ENCODE measurements around the gene LARP4B. TPM values are rescaled to one million over a fixed set of nuclear protein-coding genes. Genes with fewer than 3 reads are reported as not detected.

Gene LARP4B
- total RNA-seq, 5 donors from 2014 or later (not counting 1 experiment from before 2014, with no cell fraction given), result 77.2 to 108 (median 94.0) TPM

DNA sequence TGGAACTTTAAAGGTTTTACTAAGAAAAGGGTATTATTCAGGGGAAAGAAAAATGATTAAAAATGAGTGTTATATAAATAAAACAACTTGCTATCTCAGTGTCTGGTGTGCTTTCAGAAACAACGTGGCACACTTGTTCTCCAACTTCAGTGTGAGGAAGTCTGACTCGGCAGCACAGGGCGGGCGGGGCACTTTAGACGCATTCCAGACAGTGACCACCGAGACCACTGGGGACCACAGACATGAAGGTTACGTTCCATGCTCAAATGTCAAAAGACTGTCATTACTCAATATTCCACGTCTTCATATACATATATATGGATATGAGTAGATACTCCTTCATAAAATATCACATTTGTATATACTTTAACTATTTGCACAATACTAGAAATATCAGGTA is 87.0 kb downstream of the LARP4B start:
- Mint-ChIP-seq H3K4me3 (no peak overlapping the region), H3K27me3 (no peaks in the 10 kb centered on the region), H3K36me3 (peaks cover 64% of the 10 kb centered on the region), H3K27ac (no peak overlapping the region), H3K9me3 (no peaks in the 10 kb centered on the region), H3K4me1 (peaks cover 39 to 46% (median 40%) of the 10 kb centered on the region in 3 donors)
- peaks cover 0 to 12% of the 10 kb centered on the region in 2 experiments for H3K4me1 ChIP-seq (ENCODE audit: control insufficient read depth in 1 of 2, extremely low read depth in 1 of 2, insufficient read depth in 2 of 2, low read length in 2 of 2)
- no peak for ATAC-seq (replicated peaks in 1 of 4)
- ChIA-PET POLR2A (no interaction called here), CTCF (no interaction called here)
- 89% methylated on average over 4 of the region's 8 CpGs for WGBS (ENCODE audit: insufficient coverage)
- H3K27ac ChIP-seq (ENCODE audit: low read length), result no peak overlapping the region
- peaks cover 9 to 58% of the 10 kb centered on the region in 2 donors for H3K36me3 ChIP-seq (ENCODE audit: control insufficient read depth in 2 of 2, extremely low read depth in 1 of 2, insufficient read depth in 1 of 2, low read length in 1 of 2)
- no peaks in the 10 kb centered on the region for H3K27me3 ChIP-seq (replicated peaks in 1 of 2; ENCODE audit: control insufficient read depth in 2 of 2, extremely low read depth in 1 of 2, insufficient read depth in 2 of 2, low read length in 1 of 2)
- H3K4me3 ChIP-seq (ENCODE audit: control insufficient read depth in 1 of 2, extremely low read depth in 1 of 2, low read length in 1 of 2), result no peak overlapping the region
- no peaks in the 10 kb centered on the region for H3K9me3 ChIP-seq
- DNase-seq, result no peak

DNA sequence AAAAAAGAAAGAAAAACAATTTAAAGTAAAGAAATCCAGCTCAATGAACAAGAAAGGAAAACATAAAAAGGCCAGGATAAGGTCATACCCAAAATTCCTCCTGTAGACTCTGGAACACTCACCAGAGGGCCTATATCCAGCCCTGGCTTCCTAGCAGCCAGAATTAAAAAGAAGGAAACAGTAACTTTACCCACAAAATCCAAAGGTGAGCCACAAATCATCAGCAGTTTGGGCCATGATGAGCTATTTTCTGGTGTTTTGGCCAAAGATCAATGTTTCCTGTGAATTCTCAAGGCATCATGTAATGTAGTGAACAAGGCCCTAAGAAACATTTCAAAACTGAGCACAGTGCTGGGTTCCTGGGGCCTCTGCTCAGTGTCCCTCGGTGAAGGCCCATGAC is 87.8 kb downstream of the LARP4B start:
- ATAC-seq (replicated peaks in 1 of 4) (no peak), DNase-seq (no peak)
- H3K4me3 Mint-ChIP-seq, result no peak overlapping the region
- no peaks in the 10 kb centered on the region for H3K27me3 ChIP-seq (replicated peaks in 1 of 2; ENCODE audit: control insufficient read depth in 2 of 2, extremely low read depth in 1 of 2, insufficient read depth in 2 of 2, low read length in 1 of 2)
- ChIA-PET POLR2A (no interaction called here), CTCF (interaction anchor here in 1 of 2 donors (1.6 kb wide), 1 partner anchor 14 kb away, joined by 3 read pairs; no protein-coding TSS in a partner anchor)
- no peak overlapping the region for H3K4me3 ChIP-seq (ENCODE audit: control insufficient read depth in 1 of 2, extremely low read depth in 1 of 2, low read length in 1 of 2)
- H3K27ac ChIP-seq (ENCODE audit: low read length), result no peak overlapping the region
- peaks cover 35 to 45% (median 40%) of the 10 kb centered on the region in 3 donors for H3K4me1 Mint-ChIP-seq
- H3K9me3 Mint-ChIP-seq, result no peaks in the 10 kb centered on the region
- H3K4me1 ChIP-seq (ENCODE audit: control insufficient read depth in 1 of 2, extremely low read depth in 1 of 2, insufficient read depth in 2 of 2, low read length in 2 of 2), result peaks cover 0 to 12% of the 10 kb centered on the region in 2 experiments
- no peaks in the 10 kb centered on the region for H3K27me3 Mint-ChIP-seq
- H3K27ac Mint-ChIP-seq, result no peak overlapping the region
- H3K36me3 Mint-ChIP-seq, result peaks cover 65% of the 10 kb centered on the region
- H3K9me3 ChIP-seq, result no peaks in the 10 kb centered on the region
- H3K36me3 ChIP-seq (ENCODE audit: control insufficient read depth in 2 of 2, extremely low read depth in 1 of 2, insufficient read depth in 1 of 2, low read length in 1 of 2), result peaks cover 9 to 57% of the 10 kb centered on the region in 2 donors
- WGBS (ENCODE audit: insufficient coverage), result 100% methylated on average over 1 of the region's 1 CpG

DNA sequence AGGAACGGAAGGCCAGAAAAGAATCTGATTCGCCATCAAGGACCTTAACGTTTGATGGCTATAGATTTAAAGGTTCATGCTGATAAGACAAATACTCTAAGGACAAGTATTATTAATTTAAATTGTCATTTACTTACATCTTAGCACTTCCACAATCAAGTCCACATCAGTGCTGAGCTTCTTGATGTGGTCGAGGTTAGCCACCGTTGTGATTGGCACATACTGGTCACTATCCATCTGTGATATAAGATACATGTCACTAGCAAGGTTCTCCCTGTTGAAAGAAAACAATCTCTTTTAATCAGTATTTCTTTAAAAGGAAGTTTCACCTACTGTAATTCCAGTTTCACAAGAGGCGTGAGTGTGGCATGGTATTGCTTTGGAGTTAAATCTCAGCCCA is 88.7 kb downstream of the LARP4B start:
- no peak overlapping the region for H3K4me3 Mint-ChIP-seq
- H3K36me3 Mint-ChIP-seq, result peaks cover 65% of the 10 kb centered on the region
- H3K9me3 Mint-ChIP-seq, result no peaks in the 10 kb centered on the region

DNA sequence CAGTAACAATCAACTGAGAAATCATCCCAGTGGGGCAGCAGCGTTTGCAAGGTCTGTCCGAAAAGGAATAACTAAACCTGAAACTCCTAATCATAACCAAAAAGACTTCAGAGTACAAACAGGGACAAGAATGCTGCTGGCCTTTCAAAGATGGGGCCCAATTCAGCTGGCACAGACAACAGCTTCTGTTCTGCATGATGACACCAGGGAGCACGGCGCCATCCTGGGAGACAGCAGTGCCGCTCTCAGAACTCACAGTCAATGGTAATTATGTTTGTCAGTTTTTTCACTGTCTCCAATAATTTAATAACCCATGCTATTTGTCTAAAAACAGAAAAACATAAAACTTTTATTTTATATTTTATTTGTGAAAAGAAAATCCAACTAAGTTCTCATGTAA is 90.0 kb downstream of the LARP4B start:
- no peak for ATAC-seq (replicated peaks in 1 of 4)
- Mint-ChIP-seq H3K9me3 (no peaks in the 10 kb centered on the region), H3K36me3 (peaks cover 64% of the 10 kb centered on the region), H3K4me1 (peaks cover 25 to 37% (median 26%) of the 10 kb centered on the region in 3 donors), H3K27me3 (no peaks in the 10 kb centered on the region), H3K4me3 (no peak overlapping the region), H3K27ac (no peak overlapping the region)
- ChIA-PET POLR2A (no interaction called here), CTCF (no interaction called here)
- no peak overlapping the region for H3K4me3 ChIP-seq (ENCODE audit: control insufficient read depth in 1 of 2, extremely low read depth in 1 of 2, low read length in 1 of 2)
- no CpG with 5 or more reads among the region's 5 CpGs for WGBS (ENCODE audit: insufficient coverage)
- no peak for DNase-seq
- H3K36me3 ChIP-seq (ENCODE audit: control insufficient read depth in 2 of 2, extremely low read depth in 1 of 2, insufficient read depth in 1 of 2, low read length in 1 of 2), result peaks cover 9 to 57% of the 10 kb centered on the region in 2 donors
- H3K4me1 ChIP-seq (ENCODE audit: control insufficient read depth in 1 of 2, extremely low read depth in 1 of 2, insufficient read depth in 2 of 2, low read length in 2 of 2), result peaks cover 0 to 6% of the 10 kb centered on the region in 2 experiments
- no peak overlapping the region for H3K27ac ChIP-seq (ENCODE audit: low read length)
- H3K9me3 ChIP-seq, result no peaks in the 10 kb centered on the region
- no peaks in the 10 kb centered on the region for H3K27me3 ChIP-seq (replicated peaks in 1 of 2; ENCODE audit: control insufficient read depth in 2 of 2, extremely low read depth in 1 of 2, insufficient read depth in 2 of 2, low read length in 1 of 2)

More for the DNA sequence above, 88.7 kb downstream of the LARP4B start:
- H3K4me1 Mint-ChIP-seq, result peaks cover 33 to 41% (median 37%) of the 10 kb centered on the region in 3 donors
- no peak for DNase-seq
- Histone ChIP-seq H3K9me3 (no peaks in the 10 kb centered on the region), H3K27me3 (replicated peaks in 1 of 2; ENCODE audit: control insufficient read depth in 2 of 2, extremely low read depth in 1 of 2, insufficient read depth in 2 of 2, low read length in 1 of 2) (no peaks in the 10 kb centered on the region), H3K36me3 (ENCODE audit: control insufficient read depth in 2 of 2, extremely low read depth in 1 of 2, insufficient read depth in 1 of 2, low read length in 1 of 2) (peaks cover 9 to 60% of the 10 kb centered on the region in 2 donors), H3K27ac (ENCODE audit: low read length) (no peak overlapping the region), H3K4me1 (ENCODE audit: control insufficient read depth in 1 of 2, extremely low read depth in 1 of 2, insufficient read depth in 2 of 2, low read length in 2 of 2) (peaks cover 0 to 12% of the 10 kb centered on the region in 2 experiments), H3K4me3 (ENCODE audit: control insufficient read depth in 1 of 2, extremely low read depth in 1 of 2, low read length in 1 of 2) (no peak overlapping the region)
- H3K27me3 Mint-ChIP-seq, result no peaks in the 10 kb centered on the region
- no peak overlapping the region for H3K27ac Mint-ChIP-seq
- no CpG with 5 or more reads among the region's 6 CpGs for WGBS (ENCODE audit: insufficient coverage)
- ATAC-seq (replicated peaks in 1 of 4), result no peak
- CTCF ChIA-PET, result interaction anchor here in 1 of 2 donors (1.6 kb wide), 1 partner anchor 13 kb away, joined by 3 read pairs; no protein-coding TSS in a partner anchor
- POLR2A ChIA-PET, result interaction anchor here in 1 of 2 donors (0.6 kb wide), 1 partner anchor 32 kb away, joined by 15 read pairs; no protein-coding TSS in a partner anchor

DNA sequence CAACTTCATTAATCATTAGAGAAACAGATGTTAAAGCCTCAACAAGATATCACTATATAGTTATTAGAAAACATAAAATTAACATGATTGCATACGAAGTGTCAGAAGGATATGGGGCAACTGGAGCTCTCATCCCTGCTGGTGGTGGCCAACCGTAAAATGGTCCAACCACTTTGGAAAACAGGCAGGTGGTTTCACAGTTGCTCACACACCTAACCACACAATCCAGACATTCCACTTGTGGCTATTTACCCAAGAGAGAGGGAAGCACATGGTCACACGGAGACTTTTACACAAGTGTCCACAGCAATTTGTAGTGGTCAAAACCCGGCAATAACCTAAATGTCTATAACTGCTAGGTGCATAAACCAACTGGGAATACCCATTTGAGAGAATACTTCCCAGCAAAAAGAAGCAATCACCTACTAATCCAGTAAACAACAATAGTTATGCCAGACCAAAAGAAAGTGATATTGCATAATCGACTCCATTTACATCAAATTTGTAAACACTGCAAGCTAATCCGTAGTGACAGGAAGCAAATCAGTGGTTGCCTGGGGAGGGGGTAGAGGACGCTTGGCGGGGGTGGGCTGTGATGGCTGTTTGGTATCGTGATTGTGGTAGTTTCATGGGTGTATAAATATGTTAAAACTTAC is 91.8 kb downstream of the LARP4B start:
- ATAC-seq (replicated peaks in 1 of 4) (no peak), DNase-seq (no peak)
- 88% methylated on average over 2 of the region's 9 CpGs for WGBS (ENCODE audit: insufficient coverage)
- Histone ChIP-seq H3K27ac (ENCODE audit: low read length) (no peak overlapping the region), H3K27me3 (replicated peaks in 1 of 2; ENCODE audit: control insufficient read depth in 2 of 2, extremely low read depth in 1 of 2, insufficient read depth in 2 of 2, low read length in 1 of 2) (no peaks in the 10 kb centered on the region), H3K4me1 (ENCODE audit: control insufficient read depth in 1 of 2, extremely low read depth in 1 of 2, insufficient read depth in 2 of 2, low read length in 2 of 2) (no peaks in the 10 kb centered on the region), H3K4me3 (ENCODE audit: control insufficient read depth in 1 of 2, extremely low read depth in 1 of 2, low read length in 1 of 2) (no peak overlapping the region), H3K9me3 (no peaks in the 10 kb centered on the region), H3K36me3 (ENCODE audit: control insufficient read depth in 2 of 2, extremely low read depth in 1 of 2, insufficient read depth in 1 of 2, low read length in 1 of 2) (peaks cover 14 to 66% of the 10 kb centered on the region in 2 donors)
- Mint-ChIP-seq H3K4me1 (peaks cover 9 to 18% (median 10%) of the 10 kb centered on the region in 3 donors), H3K9me3 (no peaks in the 10 kb centered on the region), H3K4me3 (no peak overlapping the region), H3K27me3 (no peaks in the 10 kb centered on the region), H3K36me3 (peaks cover 56% of the 10 kb centered on the region), H3K27ac (no peak overlapping the region)
- ChIA-PET POLR2A (no interaction called here), CTCF (no interaction called here)

DNA sequence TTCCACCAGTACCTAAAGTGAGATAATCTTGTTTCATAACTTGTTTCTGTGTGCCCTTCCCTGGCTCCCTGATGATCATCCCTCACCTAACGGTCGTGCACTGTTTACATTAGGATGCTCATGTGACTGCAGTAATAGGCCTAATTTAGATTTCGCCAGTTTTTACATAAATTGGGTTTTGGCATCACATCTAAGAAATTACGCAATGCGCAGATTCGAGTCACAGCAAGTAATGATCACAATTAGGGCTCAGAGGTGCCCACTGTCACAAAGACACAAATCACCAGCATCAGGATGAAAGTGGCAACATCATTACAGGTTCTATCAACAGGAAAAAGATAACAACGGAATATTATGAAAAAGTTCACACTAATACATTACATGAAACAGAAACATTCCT is 94.7 kb downstream of the LARP4B start:
- Histone ChIP-seq H3K4me1 (ENCODE audit: control insufficient read depth in 1 of 2, extremely low read depth in 1 of 2, insufficient read depth in 2 of 2, low read length in 2 of 2) (no peaks in the 10 kb centered on the region), H3K27me3 (replicated peaks in 1 of 2; ENCODE audit: control insufficient read depth in 2 of 2, extremely low read depth in 1 of 2, insufficient read depth in 2 of 2, low read length in 1 of 2) (no peaks in the 10 kb centered on the region), H3K36me3 (ENCODE audit: control insufficient read depth in 2 of 2, extremely low read depth in 1 of 2, insufficient read depth in 1 of 2, low read length in 1 of 2) (peaks cover 13 to 56% of the 10 kb centered on the region in 2 donors), H3K27ac (ENCODE audit: low read length) (no peak overlapping the region), H3K9me3 (no peaks in the 10 kb centered on the region), H3K4me3 (ENCODE audit: control insufficient read depth in 1 of 2, extremely low read depth in 1 of 2, low read length in 1 of 2) (no peak overlapping the region)
- H3K4me1 Mint-ChIP-seq, result peaks cover 9 to 18% (median 10%) of the 10 kb centered on the region in 3 donors
- no peaks in the 10 kb centered on the region for H3K9me3 Mint-ChIP-seq
- H3K27me3 Mint-ChIP-seq, result no peaks in the 10 kb centered on the region
- H3K36me3 Mint-ChIP-seq, result peaks cover 67% of the 10 kb centered on the region
- ChIA-PET CTCF (no interaction called here), POLR2A (no interaction called here)
- H3K27ac Mint-ChIP-seq, result no peak overlapping the region
- ATAC-seq (replicated peaks in 1 of 4), result no peak
- WGBS (ENCODE audit: insufficient coverage), result 95% methylated on average over 4 of the region's 7 CpGs
- no peak for DNase-seq
- no peak overlapping the region for H3K4me3 Mint-ChIP-seq

Data from T-cell (primary cell).